ENCODE results near the gene KRTAP10-6.

The KRTAP10-6 gene

DNA sequence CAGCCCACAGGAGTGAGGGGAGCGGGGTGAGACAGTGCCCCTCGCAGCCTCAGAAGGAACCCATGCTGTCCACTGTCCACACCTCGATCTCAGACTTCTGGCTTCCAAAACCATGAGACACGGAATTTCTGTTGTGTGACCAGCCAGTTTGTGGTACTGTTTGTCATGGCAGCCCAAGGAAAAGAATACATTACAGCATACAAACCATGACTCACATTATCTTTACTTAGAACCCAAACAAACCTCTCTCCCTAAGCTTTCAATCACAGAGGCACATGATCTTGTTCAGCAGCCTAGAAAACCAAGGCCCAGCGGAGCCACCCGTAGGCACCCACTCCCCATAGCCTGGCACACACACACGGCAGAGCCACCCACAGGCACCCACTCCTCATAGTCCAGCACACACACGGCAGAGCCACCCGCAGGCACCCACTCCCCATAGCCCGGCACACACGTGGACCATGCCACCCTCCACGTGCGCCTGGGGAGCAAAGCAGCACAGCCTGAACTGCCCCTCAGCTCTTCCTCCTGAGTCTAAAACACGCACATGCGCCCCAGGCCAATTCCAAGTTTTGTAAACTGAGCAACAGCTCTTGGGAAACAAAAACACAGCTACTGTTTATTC lies 19.2 kb downstream of the KRTAP10-6 start:
- ChIA-PET POLR2A (no interaction called here), CTCF (no interaction called here)
- DNase-seq (ENCODE audit: extremely low spot score): no peak
- TF ChIP-seq TARDBP (IDR thresholded peaks at IDR 0.05) (no peak), FOXM1 (IDR thresholded peaks at IDR 0.05; ENCODE audit: borderline replicate concordance) (no peak), HDGF (IDR thresholded peaks at IDR 0.05; ENCODE audit: borderline replicate concordance) (no peak), FOXK2 (IDR thresholded peaks at IDR 0.05) (no peak), FOXA1 (IDR thresholded peaks at IDR 0.05) (no peak), NFRKB (IDR thresholded peaks at IDR 0.05) (no peak), SP1 (IDR thresholded peaks at IDR 0.05) (no peak), SUZ12 (IDR thresholded peaks at IDR 0.05) (no peak), LEF1 (IDR thresholded peaks at IDR 0.05; ENCODE audit: borderline replicate concordance) (no peak), CTBP1 (IDR thresholded peaks at IDR 0.05; ENCODE audit: borderline replicate concordance) (no peak), ELF4 (IDR thresholded peaks at IDR 0.05) (no peak), BHLHE40 (IDR thresholded peaks at IDR 0.05; ENCODE audit: borderline replicate concordance) (no peak), ZNF384 (IDR thresholded peaks at IDR 0.05) (no peak), ARNT (IDR thresholded peaks at IDR 0.05) (no peak)
- TF ChIP-seq, protein P1, sequence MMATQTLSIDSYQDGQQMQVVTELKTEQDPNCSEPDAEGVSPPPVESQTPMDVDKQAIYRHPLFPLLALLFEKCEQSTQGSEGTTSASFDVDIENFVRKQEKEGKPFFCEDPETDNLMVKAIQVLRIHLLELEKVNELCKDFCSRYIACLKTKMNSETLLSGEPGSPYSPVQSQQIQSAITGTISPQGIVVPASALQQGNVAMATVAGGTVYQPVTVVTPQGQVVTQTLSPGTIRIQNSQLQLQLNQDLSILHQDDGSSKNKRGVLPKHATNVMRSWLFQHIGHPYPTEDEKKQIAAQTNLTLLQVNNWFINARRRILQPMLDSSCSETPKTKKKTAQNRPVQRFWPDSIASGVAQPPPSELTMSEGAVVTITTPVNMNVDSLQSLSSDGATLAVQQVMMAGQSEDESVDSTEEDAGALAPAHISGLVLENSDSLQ (IDR thresholded peaks at IDR 0.05): no peak

DNA sequence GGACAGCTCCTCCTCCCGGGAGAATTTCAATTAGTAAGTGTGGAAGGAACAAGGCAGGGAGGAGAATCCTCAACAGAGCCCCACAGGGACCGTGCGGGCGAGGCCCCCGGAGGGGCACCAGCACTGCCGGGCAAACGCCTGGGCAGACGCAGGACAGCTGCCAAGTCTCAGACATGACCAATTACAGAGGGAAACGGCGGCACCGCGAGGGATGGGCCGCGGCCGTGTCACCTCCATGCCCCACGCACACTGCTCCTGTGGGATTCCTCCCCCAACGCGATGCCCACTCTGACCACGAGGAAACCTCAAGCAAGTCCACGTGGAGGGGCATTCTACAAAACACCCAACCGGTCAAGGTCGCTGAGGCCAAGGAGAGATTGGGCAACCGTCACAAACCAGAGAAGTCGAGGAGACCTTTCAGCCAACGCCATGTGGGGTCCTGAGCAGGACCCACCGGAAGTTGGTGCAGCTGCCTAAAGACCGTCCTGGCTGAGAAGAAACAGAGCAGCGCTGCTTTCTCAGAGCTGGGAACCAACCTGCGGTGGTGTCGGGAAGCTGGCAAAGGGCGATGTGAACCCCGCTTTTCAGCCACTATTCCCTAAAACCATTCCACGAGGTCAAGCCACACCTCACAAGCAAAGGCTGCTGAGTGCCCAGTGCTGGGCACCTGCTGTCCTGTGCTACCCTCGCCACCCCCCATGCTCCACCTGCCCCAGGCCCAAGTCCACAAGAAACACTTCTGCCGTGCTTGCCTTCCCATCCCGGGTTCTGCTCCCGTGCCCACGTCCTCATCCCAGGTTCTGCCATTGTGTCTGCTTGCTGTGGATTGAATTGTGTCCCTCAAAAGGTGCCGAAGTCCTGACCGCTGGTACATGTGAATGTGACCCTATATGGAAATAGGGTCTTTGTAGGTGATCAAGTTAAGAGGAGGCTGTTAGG lies 20.2 kb downstream of the KRTAP10-6 start:
- ChIA-PET CTCF (no interaction called here), POLR2A (no interaction called here)
- TF ChIP-seq SP1 (IDR thresholded peaks at IDR 0.05) (no peak), BHLHE40 (IDR thresholded peaks at IDR 0.05; ENCODE audit: borderline replicate concordance) (no peak), CTBP1 (IDR thresholded peaks at IDR 0.05; ENCODE audit: borderline replicate concordance) (no peak), HDGF (IDR thresholded peaks at IDR 0.05; ENCODE audit: borderline replicate concordance) (no peak), SUZ12 (IDR thresholded peaks at IDR 0.05) (no peak), FOXK2 (IDR thresholded peaks at IDR 0.05) (no peak), ZNF384 (IDR thresholded peaks at IDR 0.05) (no peak), L3MBTL2 (conservative IDR thresholded peaks at IDR 0.05) (no peak), FOXA1 (IDR thresholded peaks at IDR 0.05) (no peak), ARNT (IDR thresholded peaks at IDR 0.05) (no peak), TARDBP (IDR thresholded peaks at IDR 0.05) (no peak)
- no peak for DNase-seq (ENCODE audit: extremely low spot score)

GRCh38 chr21:44571296-44571695 lies 21.0 kb downstream of the KRTAP10-6 start:
- POLR2A ChIA-PET: no interaction called here
- no peak for TF ChIP-seq LEF1 (IDR thresholded peaks at IDR 0.05; ENCODE audit: borderline replicate concordance)
- TF ChIP-seq, protein P1 (IDR thresholded peaks at IDR 0.05): no peak
- CTCF ChIA-PET: no interaction called here
- DNase-seq (ENCODE audit: extremely low spot score): no peak

DNA sequence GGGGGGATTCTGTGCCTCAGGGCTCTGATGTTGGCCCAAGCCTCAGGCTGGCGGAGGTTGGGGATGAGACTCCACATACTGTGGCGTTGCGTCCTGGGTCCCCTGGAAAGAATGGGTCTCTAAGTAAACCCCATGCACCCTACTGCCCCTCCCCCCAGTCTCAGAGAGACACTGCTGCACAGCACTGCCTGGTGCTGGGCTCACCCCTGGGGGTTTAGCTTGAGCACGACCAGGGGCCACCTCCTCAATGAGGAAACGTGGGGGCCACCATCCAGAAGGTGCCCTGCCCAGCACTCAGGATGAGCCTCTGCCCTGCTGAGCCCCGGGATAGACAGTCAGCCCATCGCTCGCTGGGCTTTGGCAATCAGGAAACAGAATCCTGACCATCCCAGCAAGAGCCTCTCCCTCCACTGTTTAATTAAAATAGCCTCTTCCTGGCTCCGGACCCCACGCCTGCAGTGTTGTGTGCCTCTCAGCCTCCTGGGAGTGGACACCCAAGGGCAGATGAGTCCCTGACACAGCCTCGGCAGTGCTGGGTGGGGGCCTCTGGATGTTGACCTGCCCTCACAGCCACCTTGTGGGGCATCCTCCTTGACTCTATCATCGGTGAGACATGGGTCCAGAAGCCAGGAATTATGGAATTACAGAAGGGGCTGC lies 22.3 kb downstream of the KRTAP10-6 start:
- CTCF ChIA-PET: no interaction called here

More for the DNA sequence above, 22.3 kb downstream of the KRTAP10-6 start:
- POLR2A ChIA-PET: no interaction called here
- DNase-seq (ENCODE audit: extremely low spot score): no peak
- TF ChIP-seq BHLHE40 (IDR thresholded peaks at IDR 0.05; ENCODE audit: borderline replicate concordance) (no peak), L3MBTL2 (conservative IDR thresholded peaks at IDR 0.05) (no peak), ELF4 (IDR thresholded peaks at IDR 0.05) (no peak), FOXM1 (IDR thresholded peaks at IDR 0.05; ENCODE audit: borderline replicate concordance) (no peak), TARDBP (IDR thresholded peaks at IDR 0.05) (no peak), FOXA1 (IDR thresholded peaks at IDR 0.05) (no peak), ARNT (IDR thresholded peaks at IDR 0.05) (no peak), SUZ12 (IDR thresholded peaks at IDR 0.05) (no peak), HDGF (IDR thresholded peaks at IDR 0.05; ENCODE audit: borderline replicate concordance) (no peak), NFRKB (IDR thresholded peaks at IDR 0.05) (no peak), ZNF384 (IDR thresholded peaks at IDR 0.05) (no peak), FOXK2 (IDR thresholded peaks at IDR 0.05) (no peak), CTBP1 (IDR thresholded peaks at IDR 0.05; ENCODE audit: borderline replicate concordance) (no peak)
- TF ChIP-seq, protein P1 (IDR thresholded peaks at IDR 0.05): no peak
